ENCODE data around the gene P2RY6.

GRCh38 chr11:73244589-73245240 lies 27.4 kb upstream of the P2RY6 start:
- TF ChIP-seq CTCF (IDR thresholded peaks at IDR 0.05) (no peak), POLR2A (IDR thresholded peaks at IDR 0.05) (no peak)
